ENCODE data around the gene MCOLN1. TPM values are rescaled to one million over a fixed set of nuclear protein-coding genes. Genes with fewer than 3 reads are reported as not detected.
"Not testable (repeated sequence)": the region's sequence is repeated elsewhere in the genome, so short reads cannot be mapped to it uniquely, and the experiment has no call there.

The MCOLN1 gene
- total RNA-seq, 1 donor, result 8.6 TPM

DNA sequence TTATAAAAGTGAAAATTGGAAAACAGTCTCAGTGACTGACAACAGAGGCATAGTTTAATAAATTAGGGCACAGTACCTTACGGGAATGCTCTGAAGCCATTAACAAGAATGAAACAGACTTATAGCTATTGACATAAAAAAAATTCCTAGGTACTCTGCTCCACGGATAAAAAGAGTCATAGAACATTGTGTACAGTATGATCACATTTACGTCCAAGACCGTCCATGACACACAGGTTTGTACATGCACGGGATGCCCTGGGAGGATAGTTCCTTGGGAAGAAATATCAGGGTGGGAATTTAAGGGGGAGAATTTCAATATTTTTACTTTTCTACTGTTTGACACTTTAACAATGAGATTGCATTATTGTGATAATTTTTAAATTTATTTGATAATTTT is 48.3 kb downstream of the MCOLN1 start:
- H3K4me3 ChIP-seq (ENCODE audit: low read depth, low read length), result no peak overlapping the region
- no peak for TF ChIP-seq CTCF (IDR thresholded peaks at IDR 0.05; ENCODE audit: insufficient read depth, low read depth, low read length)
- DNase-seq (ENCODE audit: low read depth), result no peak

DNA sequence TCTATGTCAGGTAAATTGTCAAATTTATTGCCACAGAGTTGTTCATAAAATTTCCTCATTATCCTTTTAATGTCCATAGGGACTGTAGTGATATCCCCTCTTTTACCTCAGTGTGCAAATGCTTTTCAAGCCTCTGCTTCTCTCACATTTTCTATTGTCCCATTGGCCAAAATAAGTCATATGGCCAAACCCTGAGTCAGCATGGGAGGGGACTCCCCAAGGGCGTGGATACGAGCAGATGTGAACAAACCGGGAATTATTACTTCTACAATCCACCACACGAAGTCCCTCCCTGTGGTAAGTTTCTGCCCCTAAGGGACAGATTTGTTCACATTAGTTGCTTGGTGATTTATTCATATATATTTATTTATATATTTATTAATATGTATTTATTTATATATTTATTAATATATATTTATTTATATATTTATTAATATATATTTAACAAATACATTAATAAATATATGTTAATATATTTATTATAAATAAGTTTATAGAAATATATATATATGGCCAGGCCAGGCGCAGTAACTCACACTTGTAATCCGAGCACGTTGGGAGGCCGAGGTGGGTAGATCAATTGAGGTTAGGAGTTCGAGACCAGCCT is 53.1 kb downstream of the MCOLN1 start:
- TF ChIP-seq CTCF (IDR thresholded peaks at IDR 0.05; ENCODE audit: insufficient read depth, low read depth, low read length), result no peak
- peak; percentile 9 for DNase-seq (ENCODE audit: low read depth)
- H3K4me3 ChIP-seq (ENCODE audit: low read depth, low read length), result no peak overlapping the region

DNA sequence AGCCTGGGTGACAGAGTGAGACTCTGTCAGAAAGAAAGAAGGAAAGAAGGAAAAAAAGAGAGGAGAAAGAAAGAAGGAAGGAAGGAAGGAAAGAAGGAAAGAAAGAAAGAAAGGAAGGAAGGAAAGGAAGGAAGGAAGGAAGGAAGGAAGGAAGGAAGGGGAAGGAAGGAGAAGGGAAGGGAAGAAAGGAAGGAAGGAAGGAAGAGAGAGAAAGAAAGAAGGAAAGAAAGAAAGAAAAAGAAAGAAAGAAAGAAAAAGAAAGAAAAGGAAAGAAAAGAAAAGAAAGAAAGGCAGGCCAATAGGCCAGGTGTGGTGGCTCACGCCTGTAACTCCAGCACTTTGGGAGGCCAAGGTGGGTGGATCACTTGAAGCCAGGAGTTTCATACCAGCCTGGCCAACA is 55.0 kb downstream of the MCOLN1 start:
- not testable (repeated sequence) for H3K4me3 ChIP-seq (ENCODE audit: low read depth, low read length); DNase-seq (ENCODE audit: low read depth)

DNA sequence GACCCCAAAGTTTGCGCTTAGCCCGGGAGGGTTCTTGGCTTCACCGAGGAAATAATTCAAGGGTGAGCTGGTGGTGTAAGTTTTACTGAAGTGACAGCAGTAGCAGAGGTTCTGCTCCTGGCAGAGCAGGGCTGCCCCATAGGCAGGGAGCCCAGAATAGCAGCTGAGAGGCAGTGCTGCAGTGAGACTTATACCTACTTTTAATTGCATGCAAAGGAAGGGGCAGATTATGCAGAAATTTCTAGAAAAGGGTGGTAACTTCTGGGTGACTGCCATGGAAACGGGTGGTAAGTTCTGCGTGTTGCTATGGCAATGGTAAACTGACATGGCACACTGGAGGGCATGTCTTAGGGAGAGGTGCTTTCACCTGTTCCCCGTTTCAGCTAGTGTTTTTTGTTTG is 55.7 kb downstream of the MCOLN1 start:
- no peak for TF ChIP-seq CTCF (IDR thresholded peaks at IDR 0.05; ENCODE audit: insufficient read depth, low read depth, low read length)
- DNase-seq (ENCODE audit: low read depth), result no peak
- no peak overlapping the region for H3K4me3 ChIP-seq (ENCODE audit: low read depth, low read length)

GRCh38 chr19:7579182-7579581 is 56.8 kb downstream of the MCOLN1 start:
- TF ChIP-seq CTCF (IDR thresholded peaks at IDR 0.05; ENCODE audit: insufficient read depth, low read depth, low read length), result no peak

DNA sequence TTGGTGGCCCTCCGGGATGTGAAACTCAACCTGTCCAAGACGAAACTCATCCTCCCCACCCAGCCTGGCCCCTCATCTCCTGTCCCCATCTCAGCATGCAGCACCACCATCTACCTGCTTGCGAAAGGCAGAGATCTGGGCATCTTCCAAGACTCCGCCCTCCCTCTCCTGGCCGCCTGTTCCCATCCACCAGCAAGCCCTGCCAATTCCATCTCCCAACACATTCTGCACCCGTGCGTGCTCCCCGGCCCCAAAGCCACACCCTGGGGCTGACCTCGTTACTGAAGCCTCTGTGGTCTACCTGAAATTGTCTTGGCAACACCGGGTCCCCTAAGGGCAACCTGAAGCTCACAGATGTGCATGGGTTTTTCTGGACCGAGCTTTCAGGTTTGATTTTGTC is 60.0 kb downstream of the MCOLN1 start:
- no peak for DNase-seq (ENCODE audit: low read depth)
- H3K4me3 ChIP-seq (ENCODE audit: low read depth, low read length), result no peak overlapping the region
- TF ChIP-seq CTCF (IDR thresholded peaks at IDR 0.05; ENCODE audit: insufficient read depth, low read depth, low read length), result no peak

More at GRCh38 chr19:7579182-7579581, 56.8 kb downstream of the MCOLN1 start:
- DNase-seq (ENCODE audit: low read depth), result no peak
- H3K4me3 ChIP-seq (ENCODE audit: low read depth, low read length), result no peak overlapping the region

Small RNAs within 50 kb of the gene (small RNA-seq; reads per million reads assigned to genes)
- not detected for gene AC008878.2

Other genes with a start within 250 kb of the MCOLN1 start
- 3.0 and 10.3 TPM in 2 replicates for gene INSR, start 228.2 kb upstream of the MCOLN1 start, total RNA-seq
- 30.9 and 35.0 TPM in 2 replicates for gene ARHGEF18, start 173.7 kb upstream of the MCOLN1 start, total RNA-seq
- gene PEX11G, start 33.6 kb upstream of the MCOLN1 start, total RNA-seq, result 2.3 and 2.6 TPM in 2 replicates
- 13.8 and 20.9 TPM in 2 replicates for gene ZNF358, start 6.5 kb upstream of the MCOLN1 start, total RNA-seq
- gene PNPLA6, start 13.1 kb downstream of the MCOLN1 start, total RNA-seq, result 101 and 106 TPM in 2 replicates
- gene CAMSAP3, start 73.2 kb downstream of the MCOLN1 start, total RNA-seq, result not detected in 2 replicates
- gene XAB2, start 106.9 kb downstream of the MCOLN1 start, total RNA-seq, result 32.0 and 34.1 TPM in 2 replicates
- gene PET100, start 107.2 kb downstream of the MCOLN1 start, total RNA-seq, result 10.4 and 11.9 TPM in 2 replicates
- 0.43 TPM in 1 of 2 replicates, not detected in the other for gene PCP2, start 111.1 kb downstream of the MCOLN1 start, total RNA-seq
- 4.2 and 9.9 TPM in 2 replicates for gene STXBP2, start 114.5 kb downstream of the MCOLN1 start, total RNA-seq
- not detected in 2 replicates for gene RETN, start 146.4 kb downstream of the MCOLN1 start, total RNA-seq
- not detected in 2 replicates for gene MCEMP1, start 154.5 kb downstream of the MCOLN1 start, total RNA-seq
- gene TRAPPC5, start 158.2 kb downstream of the MCOLN1 start, total RNA-seq, result 29.0 and 29.8 TPM in 2 replicates
- not detected in 2 replicates for gene FCER2, start 179.5 kb downstream of the MCOLN1 start, total RNA-seq
- gene CLEC4G, start 209.5 kb downstream of the MCOLN1 start, total RNA-seq, result not detected in 2 replicates
- not detected in 2 replicates for gene CD209, start 224.9 kb downstream of the MCOLN1 start, total RNA-seq
- under 0.01 TPM in 1 of 2 replicates, not detected in the other for gene CLEC4M, start 240.6 kb downstream of the MCOLN1 start, total RNA-seq